ENCODE results near the gene TTLL4. TPM values are rescaled to one million over a fixed set of nuclear protein-coding genes. Genes with fewer than 3 reads are reported as not detected.

Gene TTLL4
- total RNA-seq, 1 experiment from 2014 or later: 33.6 TPM

GRCh38 chr2:218798767-218799504 is 88.3 kb downstream of the TTLL4 start:
- BruUV-seq (replicated peaks): no TSS peak

DNA sequence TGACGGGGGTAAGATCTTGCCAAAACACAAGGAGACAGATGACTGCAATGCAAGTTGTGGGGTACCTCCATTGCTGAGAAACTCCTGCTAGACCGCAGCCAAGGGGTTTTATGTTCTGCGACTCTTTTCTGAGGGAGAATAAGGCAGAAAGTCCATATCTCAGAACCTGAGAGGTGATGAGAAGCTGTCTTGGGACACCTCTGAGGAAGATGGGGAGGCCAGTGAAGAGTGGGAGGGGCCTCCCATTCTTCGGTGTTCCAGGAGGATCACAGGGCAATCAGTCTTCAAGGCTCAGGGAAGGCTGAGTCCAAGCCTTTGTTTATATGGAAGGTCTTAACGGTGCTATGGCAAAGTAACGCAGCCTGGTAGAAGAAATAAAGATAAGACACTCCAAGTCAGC is 89.4 kb downstream of the TTLL4 start:
- TF ChIP-seq CTCF (IDR thresholded peaks at IDR 0.05; ENCODE audit: unreplicated experiment): no peak
- Mint-ChIP-seq H3K9me3 (ENCODE audit: unreplicated experiment) (no peaks in the 10 kb centered on the region), H3K27ac (ENCODE audit: low read depth, unreplicated experiment) (no peak overlapping the region), H3K27me3 (ENCODE audit: insufficient read depth, unreplicated experiment) (no peaks in the 10 kb centered on the region), H3K4me1 (ENCODE audit: insufficient read depth, unreplicated experiment) (no peaks in the 10 kb centered on the region), H3K4me3 (ENCODE audit: unreplicated experiment) (no peak overlapping the region), H3K36me3 (ENCODE audit: insufficient read depth, unreplicated experiment) (no peaks in the 10 kb centered on the region)
- DNase-seq (ENCODE audit: unreplicated experiment): no peak
- intact Hi-C loops (cut with micrococcal nuclease): no loop called here
- POLR2A ChIA-PET: no interaction called here
- no TSS peak for BruUV-seq (replicated peaks)
- CTCF ChIA-PET: no interaction called here

More at GRCh38 chr2:218798767-218799504, 88.3 kb downstream of the TTLL4 start:
- no peak for DNase-seq (ENCODE audit: unreplicated experiment)
- Mint-ChIP-seq H3K36me3 (ENCODE audit: insufficient read depth, unreplicated experiment) (no peaks in the 10 kb centered on the region), H3K27me3 (ENCODE audit: insufficient read depth, unreplicated experiment) (no peaks in the 10 kb centered on the region), H3K4me1 (ENCODE audit: insufficient read depth, unreplicated experiment) (no peaks in the 10 kb centered on the region), H3K9me3 (ENCODE audit: unreplicated experiment) (no peaks in the 10 kb centered on the region), H3K4me3 (ENCODE audit: unreplicated experiment) (no peak overlapping the region), H3K27ac (ENCODE audit: low read depth, unreplicated experiment) (no peak overlapping the region)
- TF ChIP-seq CTCF (IDR thresholded peaks at IDR 0.05; ENCODE audit: unreplicated experiment): no peak
- ChIA-PET POLR2A (no interaction called here), CTCF (interaction anchor here (0.7 kb wide), 1 partner anchor 27 kb away, joined by 3 read pairs; no protein-coding TSS in a partner anchor)
- intact Hi-C loops (cut with micrococcal nuclease): no loop called here

DNA sequence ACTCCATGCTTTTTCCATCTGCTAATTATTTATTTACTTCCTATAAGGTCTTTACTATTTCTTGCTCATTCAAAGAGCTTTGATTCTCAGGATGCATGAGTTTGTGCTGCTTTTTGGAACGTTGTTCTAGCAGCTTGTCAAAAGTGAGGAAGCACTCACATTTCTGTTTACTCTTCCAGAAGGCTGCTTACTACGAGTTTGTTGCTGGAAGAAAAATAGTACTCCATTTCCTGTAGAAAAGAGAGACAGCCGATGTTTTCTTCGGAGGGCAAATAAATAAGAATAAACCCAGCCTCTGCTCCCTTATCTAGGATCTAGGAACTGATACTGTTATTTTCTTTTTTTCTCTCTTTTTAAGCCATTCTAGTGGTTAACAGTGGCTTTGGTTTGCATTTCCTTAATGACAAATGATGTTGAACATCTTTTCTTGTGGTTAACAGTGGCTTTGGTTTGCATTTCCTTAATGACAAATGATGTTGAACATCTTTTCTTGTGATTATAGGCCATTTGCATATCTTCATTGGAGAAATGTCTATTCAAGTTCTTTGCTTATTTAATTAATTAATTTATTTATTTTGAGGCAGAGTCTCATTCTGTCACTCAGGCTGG is 91.9 kb downstream of the TTLL4 start:
- H3K4me1 Mint-ChIP-seq (ENCODE audit: insufficient read depth, unreplicated experiment): no peaks in the 10 kb centered on the region

More for the DNA sequence above, 91.9 kb downstream of the TTLL4 start:
- TF ChIP-seq CTCF (IDR thresholded peaks at IDR 0.05; ENCODE audit: unreplicated experiment): no peak
- Mint-ChIP-seq H3K4me3 (ENCODE audit: unreplicated experiment) (no peak overlapping the region), H3K36me3 (ENCODE audit: insufficient read depth, unreplicated experiment) (peaks cover 7% of the 10 kb centered on the region), H3K9me3 (ENCODE audit: unreplicated experiment) (no peaks in the 10 kb centered on the region), H3K27me3 (ENCODE audit: insufficient read depth, unreplicated experiment) (no peaks in the 10 kb centered on the region), H3K27ac (ENCODE audit: low read depth, unreplicated experiment) (no peak overlapping the region)
- ChIA-PET CTCF (interaction anchor here (0.7 kb wide), 1 partner anchor 21 kb away, joined by 7 read pairs; no protein-coding TSS in a partner anchor), POLR2A (no interaction called here)
- intact Hi-C loops (cut with micrococcal nuclease): no loop called here
- BruUV-seq (replicated peaks): no TSS peak
- no peak for DNase-seq (ENCODE audit: unreplicated experiment)
